HEK293 (cell line): ENCODE data around the gene RNF39.

Source experiments
- BCL6B ChIP-seq: fragments of 450-650 bp; formaldehyde crosslinking; IDR thresholded peaks from 2 replicates; pipeline ENCODE4 v1.5.1; 2017; ENCODE audit warnings: missing biosample characterization, missing genetic modification characterization
- CTCF ChIP-seq: fragments of 450-650 bp; formaldehyde crosslinking; IDR thresholded peaks from 2 replicates; pipeline ENCODE4 v1.5.1; 2016; ENCODE audit warnings: missing biosample characterization, missing genetic modification characterization
- FEZF1 ChIP-seq: fragments of 450-650 bp; formaldehyde crosslinking; IDR thresholded peaks from 2 replicates; pipeline ENCODE4 v1.5.1; 2016; ENCODE audit warnings: missing biosample characterization, missing genetic modification characterization
- GFI1B ChIP-seq: fragments of 450-650 bp; formaldehyde crosslinking; IDR thresholded peaks from 2 replicates; pipeline ENCODE4 v1.5.1; 2016; ENCODE audit warnings: missing biosample characterization, missing genetic modification characterization
- HOXC10 ChIP-seq: sonication (generic); formaldehyde crosslinking; IDR thresholded peaks from 2 replicates; pipeline ENCODE4 v1.8.1; 2023; ENCODE audit warnings: mild to moderate bottlenecking, missing genetic modification reagents
- KLF10 ChIP-seq: fragments of 450-650 bp; IDR thresholded peaks from 2 replicates; pipeline ENCODE4 v1.5.1; 2018; ENCODE audit warnings: missing biosample characterization, mild to moderate bottlenecking, missing genetic modification characterization
- MEIS1 ChIP-seq: sonication (generic); formaldehyde crosslinking; IDR thresholded peaks from 2 replicates; pipeline ENCODE4 v1.8.1; 2022; ENCODE audit warnings: missing genetic modification reagents, mild to moderate bottlenecking, borderline replicate concordance
- PRDM6 ChIP-seq: fragments of 450-650 bp; formaldehyde crosslinking; IDR thresholded peaks from 2 replicates; pipeline ENCODE4 v1.5.1; 2017; ENCODE audit warnings: missing biosample characterization, missing genetic modification characterization
- SALL2 ChIP-seq: fragments of 450-650 bp; formaldehyde crosslinking; IDR thresholded peaks from 2 replicates; pipeline ENCODE4 v1.5.0; 2017; ENCODE audit warnings: missing biosample characterization, mild to moderate bottlenecking, missing genetic modification characterization, borderline replicate concordance
- WT1 ChIP-seq: fragments of 450-650 bp; formaldehyde crosslinking; IDR thresholded peaks from 2 replicates; pipeline ENCODE4 v1.5.1; 2016; ENCODE audit warnings: missing biosample characterization, missing genetic modification characterization
- ZBTB20 ChIP-seq: fragments of 450-650 bp; formaldehyde crosslinking; IDR thresholded peaks from 2 replicates; pipeline ENCODE4 v1.5.1; 2016; ENCODE audit warnings: missing biosample characterization, missing genetic modification characterization
- ZEB2 ChIP-seq: fragments of 450-650 bp; formaldehyde crosslinking; IDR thresholded peaks from 2 replicates; pipeline ENCODE4 v1.5.1; 2016; ENCODE audit warnings: missing biosample characterization, missing genetic modification characterization
- ZNF121 ChIP-seq: fragments of 450-650 bp; formaldehyde crosslinking; IDR thresholded peaks from 2 replicates; pipeline ENCODE4 v1.5.1; 2016; ENCODE audit warnings: missing biosample characterization, missing genetic modification characterization
- ZNF132 ChIP-seq: fragments of 450-650 bp; formaldehyde crosslinking; IDR thresholded peaks from 2 replicates; pipeline ENCODE4 v1.5.1; 2017; ENCODE audit warnings: missing biosample characterization, missing genetic modification characterization, borderline replicate concordance
- ZNF146 ChIP-seq: fragments of 450-650 bp; formaldehyde crosslinking; IDR thresholded peaks from 2 replicates; pipeline ENCODE4 v1.5.1; 2016; ENCODE audit warnings: missing biosample characterization, missing genetic modification characterization
- ZNF184 ChIP-seq: fragments of 450-650 bp; IDR thresholded peaks from 2 replicates; pipeline ENCODE4 v1.5.1; 2018; ENCODE audit warnings: missing biosample characterization, mild to moderate bottlenecking, missing genetic modification characterization
- ZNF202 ChIP-seq: fragments of 450-650 bp; formaldehyde crosslinking; IDR thresholded peaks from 2 replicates; pipeline ENCODE4 v1.5.1; 2016; ENCODE audit warnings: missing biosample characterization, missing genetic modification characterization, borderline replicate concordance
- ZNF362 ChIP-seq: fragments of 450-650 bp; formaldehyde crosslinking; IDR thresholded peaks from 2 replicates; pipeline ENCODE4 v1.5.1; 2016; ENCODE audit warnings: missing biosample characterization, missing genetic modification characterization
- ZNF423 ChIP-seq: fragments of 450-650 bp; formaldehyde crosslinking; IDR thresholded peaks from 2 replicates; pipeline ENCODE4 v1.5.1; 2016; ENCODE audit warnings: missing biosample characterization, missing genetic modification characterization
- ZNF426 ChIP-seq: fragments of 450-650 bp; formaldehyde crosslinking; IDR thresholded peaks from 2 replicates; pipeline ENCODE4 v1.5.1; 2017; ENCODE audit warnings: missing biosample characterization, missing genetic modification characterization, mild to moderate bottlenecking, inconsistent platforms, moderate library complexity
- ZNF433 ChIP-seq: fragments of 450-650 bp; formaldehyde crosslinking; IDR thresholded peaks from 2 replicates; pipeline ENCODE4 v1.5.1; 2016; ENCODE audit warnings: missing biosample characterization, missing genetic modification characterization, low read depth
- ZNF488 ChIP-seq: fragments of 450-650 bp; formaldehyde crosslinking; IDR thresholded peaks from 2 replicates; pipeline ENCODE4 v1.5.1; 2016; ENCODE audit warnings: missing biosample characterization, missing genetic modification characterization
- ZNF571 ChIP-seq: fragments of 450-650 bp; formaldehyde crosslinking; IDR thresholded peaks from 2 replicates; pipeline ENCODE4 v1.5.0; 2017; ENCODE audit warnings: missing biosample characterization, missing genetic modification characterization
- ZNF580 ChIP-seq: fragments of 450-650 bp; formaldehyde crosslinking; IDR thresholded peaks from 2 replicates; pipeline ENCODE4 v1.5.1; 2016; ENCODE audit warnings: missing biosample characterization, missing genetic modification characterization
- ZNF654 ChIP-seq: fragments of 450-650 bp; formaldehyde crosslinking; IDR thresholded peaks from 2 replicates; pipeline ENCODE4 v1.5.1; 2016; ENCODE audit warnings: low read depth, missing biosample characterization, missing genetic modification characterization
- ZNF660 ChIP-seq: fragments of 450-650 bp; IDR thresholded peaks from 2 replicates; pipeline ENCODE4 v1.5.1; 2018; ENCODE audit warnings: missing biosample characterization, mild to moderate bottlenecking, missing genetic modification characterization
- ZNF670 ChIP-seq: fragments of 450-650 bp; formaldehyde crosslinking; IDR thresholded peaks from 2 replicates; pipeline ENCODE4 v1.5.1; 2016; ENCODE audit warnings: missing biosample characterization, missing genetic modification characterization, low read depth
- ZNF677 ChIP-seq: fragments of 450-650 bp; IDR thresholded peaks from 2 replicates; pipeline ENCODE4 v1.5.0; 2018; ENCODE audit warnings: missing biosample characterization, mild to moderate bottlenecking, missing genetic modification characterization, moderate library complexity
- ZNF776 ChIP-seq: fragments of 450-650 bp; formaldehyde crosslinking; IDR thresholded peaks from 2 replicates; pipeline ENCODE4 v1.5.0; 2017; ENCODE audit warnings: missing biosample characterization, missing genetic modification characterization, borderline replicate concordance
- ZSCAN16 ChIP-seq: fragments of 450-650 bp; formaldehyde crosslinking; IDR thresholded peaks from 2 replicates; pipeline ENCODE4 v1.5.1; 2016; ENCODE audit warnings: missing biosample characterization, missing genetic modification characterization
- ZSCAN4 ChIP-seq: fragments of 450-650 bp; formaldehyde crosslinking; IDR thresholded peaks from 2 replicates; pipeline ENCODE4 v1.5.1; 2017; ENCODE audit warnings: missing biosample characterization, missing genetic modification characterization

RNF39 gene

GRCh38 chr6:30066577-30067459 is 8.8 kb downstream of the RNF39 start, which contains the start of gene PPP1R11 (continued):
- TF ChIP-seq ZNF362 (peak; percentile 95), ZNF580 (peak; percentile 75; the same call in 1 of the 2 replicates), ZNF184 (tag by site-specific recombination) (no peak), ZNF677 (no peak), KLF10 (tag by site-specific recombination) (peak; percentile 98), FEZF1 (tag by site-specific recombination) (no peak), ZNF433 (tag by site-specific recombination) (no peak), BCL6B (tag by site-specific recombination) (no peak), ZNF146 (tag by site-specific recombination) (no peak), ZBTB20 (tag by site-specific recombination) (peak; percentile 97), HOXC10 (no peak), ZSCAN4 (tag by site-specific recombination) (no peak), WT1 (tag by site-specific recombination) (peak; percentile 41), ZNF571 (tag by site-specific recombination) (no peak), ZNF654 (tag by site-specific recombination) (no peak), ZNF202 (tag by site-specific recombination) (no peak), GFI1B (no peak), ZNF423 (tag by site-specific recombination) (no peak), ZNF132 (tag by site-specific recombination) (no peak), MEIS1 (no peak), ZNF660 (tag by site-specific recombination) (no peak; the same call in 1 of the 2 replicates), ZEB2 (peak; percentile 64), ZNF426 (tag by site-specific recombination) (no peak), CTCF (tag by site-specific recombination) (no peak), ZSCAN16 (peak; percentile 14; the same call in 1 of the 2 replicates), ZNF776 (no peak), PRDM6 (no peak), SALL2 (tag by site-specific recombination) (no peak), ZNF488 (no peak), ZNF121 (no peak), ZNF670 (no peak)
